DMS153 treated with DMSO at 0.1 percent for 48 hours (cell line): ENCODE data around the gene SYT1.
"Not testable (repeated sequence)": the region's sequence is repeated elsewhere in the genome, so short reads cannot be mapped to it uniquely, and the experiment has no call there.

Experiments used
- DNase-seq: peaks from one replicate; lab custom pipeline; 2025; ENCODE audit not compliant: unreplicated experiment; lab: John Stamatoyannopoulos, UW

The SYT1 gene

GRCh38 chr12:79203058-79203647 is 338.6 kb downstream of the SYT1 start:
- no peak for DNase-seq

GRCh38 chr12:79206871-79207270 is 342.3 kb downstream of the SYT1 start:
- no peak for DNase-seq

GRCh38 chr12:79210403-79210802 is 345.8 kb downstream of the SYT1 start:
- not testable (repeated sequence) for DNase-seq

GRCh38 chr12:79217306-79217705 is 352.7 kb downstream of the SYT1 start:
- no peak for DNase-seq

- no peak for DNase-seq
These were observed 358.6 kb downstream of the SYT1 start for GRCh38 chr12:79223210-79223609.

GRCh38 chr12:79223761-79224160 is 359.2 kb downstream of the SYT1 start:
- no peak for DNase-seq

- DNase-seq: no peak
These were observed 362.5 kb downstream of the SYT1 start for GRCh38 chr12:79227091-79227490.

- no peak for DNase-seq
These were observed 363.1 kb downstream of the SYT1 start for GRCh38 chr12:79227646-79228045.

GRCh38 chr12:79233341-79233781 is 368.8 kb downstream of the SYT1 start:
- DNase-seq: peak; percentile 84

GRCh38 chr12:79236920-79237319 is 372.3 kb downstream of the SYT1 start:
- no peak for DNase-seq

- DNase-seq: no peak
These were observed 373.7 kb downstream of the SYT1 start for GRCh38 chr12:79238246-79238645.

GRCh38 chr12:79247494-79247893 is 382.9 kb downstream of the SYT1 start:
- DNase-seq: no peak

GRCh38 chr12:79250186-79250585 is 385.6 kb downstream of the SYT1 start:
- DNase-seq: no peak

GRCh38 chr12:79250960-79251755 is 386.6 kb downstream of the SYT1 start:
- no peak for DNase-seq

- no peak for DNase-seq
These were observed 387.9 kb downstream of the SYT1 start for GRCh38 chr12:79252358-79253075.

GRCh38 chr12:79255288-79255687 is 390.7 kb downstream of the SYT1 start:
- no peak for DNase-seq

- no peak for DNase-seq
These were observed 396.3 kb downstream of the SYT1 start for GRCh38 chr12:79260923-79261322.

GRCh38 chr12:79262938-79263337 is 398.4 kb downstream of the SYT1 start:
- DNase-seq: no peak

- no peak for DNase-seq
These were observed 402.0 kb downstream of the SYT1 start for GRCh38 chr12:79266343-79267144.

GRCh38 chr12:79267580-79267979 is 403.0 kb downstream of the SYT1 start:
- no peak for DNase-seq

- no peak for DNase-seq
These were observed 410.0 kb downstream of the SYT1 start for GRCh38 chr12:79274501-79275064.
